ENCODE data around the gene HMCN2.
"Not testable (repeated sequence)": the region's sequence is repeated elsewhere in the genome, so short reads cannot be mapped to it uniquely, and the experiment has no call there.

Gene HMCN2

DNA sequence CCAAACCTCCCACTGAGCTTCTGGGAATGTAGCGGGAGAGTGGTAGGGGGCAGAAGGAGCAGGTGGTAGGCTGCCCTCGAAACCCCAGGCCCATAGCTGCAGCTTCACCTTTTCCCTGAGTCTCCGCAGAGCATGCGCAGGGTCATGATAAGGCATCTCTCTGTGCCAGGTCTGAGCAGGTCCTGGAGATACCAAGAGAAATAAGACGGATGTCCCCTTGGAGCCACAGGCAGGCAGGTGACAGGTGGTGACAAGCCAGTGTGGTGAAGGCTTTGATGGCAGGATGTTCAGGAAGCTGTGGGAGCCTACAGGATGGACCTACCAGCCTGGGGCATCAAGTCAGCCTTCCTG is 68.1 kb downstream of the HMCN2 start:
- no peak for DNase-seq

DNA sequence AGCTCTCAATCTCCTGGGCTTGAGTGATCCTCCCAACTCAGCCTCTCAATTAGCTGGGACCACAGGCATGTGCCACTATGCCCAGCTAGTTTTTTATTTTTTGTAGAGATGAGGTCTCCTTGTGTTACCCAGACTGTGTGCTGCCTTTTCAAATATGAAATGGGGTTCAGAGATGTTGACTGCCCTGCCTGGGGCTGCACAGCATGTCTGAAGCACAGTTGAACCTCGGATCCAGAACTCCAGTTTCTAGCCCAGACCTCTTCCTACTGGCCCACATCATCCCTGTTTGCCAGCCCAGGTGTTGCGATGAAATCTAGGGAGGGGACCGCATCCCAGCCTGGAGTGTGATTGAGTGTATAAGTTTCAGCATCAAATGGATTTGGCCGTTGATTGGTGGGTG is 69.4 kb downstream of the HMCN2 start:
- DNase-seq: no peak

DNA sequence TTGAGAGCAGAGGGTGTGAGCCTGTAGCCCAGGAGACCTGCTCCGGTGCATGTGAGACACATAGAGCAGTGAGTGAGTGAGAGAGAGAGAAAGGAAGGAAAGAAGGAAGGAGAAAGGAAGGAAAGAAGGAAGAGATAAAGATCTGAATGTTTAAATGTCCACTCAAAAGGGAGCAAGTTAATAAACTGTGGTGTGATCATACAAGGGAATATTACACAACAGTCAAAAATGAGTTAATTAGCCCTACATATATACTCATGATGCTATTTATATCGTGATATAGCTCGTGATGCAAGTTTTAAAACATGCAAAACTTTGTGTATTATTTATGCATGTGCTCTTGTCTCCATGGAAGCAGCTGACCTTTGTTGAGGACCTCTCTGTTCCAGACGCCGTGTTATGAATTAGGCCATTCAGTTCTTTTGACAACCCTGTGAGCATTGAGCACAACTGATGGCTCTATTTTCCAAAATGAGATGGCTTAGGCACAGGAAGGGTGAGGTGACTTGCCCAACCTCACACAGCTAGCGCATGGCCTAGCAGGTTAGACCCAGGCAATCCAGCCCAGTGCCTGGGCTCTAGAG is 70.6 kb downstream of the HMCN2 start:
- no peak for DNase-seq

DNA sequence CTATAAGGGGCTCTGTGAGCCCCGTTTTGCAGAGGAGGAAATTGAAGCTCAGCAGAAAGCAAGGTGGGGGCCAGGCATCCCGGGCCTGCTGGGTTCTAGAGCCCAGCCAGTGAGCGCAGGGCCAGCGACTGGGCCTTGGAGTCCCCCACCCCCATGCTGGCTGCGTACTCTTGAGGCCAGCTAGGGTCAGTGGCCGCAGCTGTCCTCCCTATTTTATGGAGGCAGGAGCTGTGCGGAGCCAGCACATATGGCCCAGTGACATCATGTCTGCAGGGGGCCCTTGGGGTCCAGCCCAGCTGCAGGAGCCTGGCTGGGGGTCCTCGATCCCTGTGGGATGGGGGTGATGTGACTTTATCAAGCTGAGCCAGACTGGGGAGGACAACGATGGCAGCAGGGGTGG is 71.3 kb downstream of the HMCN2 start:
- no peak for DNase-seq

DNA sequence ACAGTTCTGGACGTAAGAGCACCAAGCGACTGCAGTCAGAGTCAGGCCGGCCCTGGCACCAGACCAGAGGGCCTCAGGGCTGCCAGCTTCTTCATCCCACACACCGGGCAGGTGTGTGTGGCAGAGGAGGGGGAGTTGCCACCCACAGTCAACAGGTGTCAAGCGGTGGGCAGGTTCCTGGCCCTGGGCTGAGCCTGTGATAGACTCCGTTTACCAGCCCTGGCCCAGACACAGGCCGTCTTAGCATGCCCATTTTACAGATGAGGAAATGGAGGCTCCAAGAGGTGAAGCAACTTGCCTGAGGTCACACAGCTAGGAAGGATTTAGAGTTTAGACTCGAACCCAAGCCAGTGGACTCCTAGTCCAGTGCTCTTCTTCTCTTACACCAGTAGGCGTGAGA is 71.8 kb downstream of the HMCN2 start:
- DNase-seq: no peak

DNA sequence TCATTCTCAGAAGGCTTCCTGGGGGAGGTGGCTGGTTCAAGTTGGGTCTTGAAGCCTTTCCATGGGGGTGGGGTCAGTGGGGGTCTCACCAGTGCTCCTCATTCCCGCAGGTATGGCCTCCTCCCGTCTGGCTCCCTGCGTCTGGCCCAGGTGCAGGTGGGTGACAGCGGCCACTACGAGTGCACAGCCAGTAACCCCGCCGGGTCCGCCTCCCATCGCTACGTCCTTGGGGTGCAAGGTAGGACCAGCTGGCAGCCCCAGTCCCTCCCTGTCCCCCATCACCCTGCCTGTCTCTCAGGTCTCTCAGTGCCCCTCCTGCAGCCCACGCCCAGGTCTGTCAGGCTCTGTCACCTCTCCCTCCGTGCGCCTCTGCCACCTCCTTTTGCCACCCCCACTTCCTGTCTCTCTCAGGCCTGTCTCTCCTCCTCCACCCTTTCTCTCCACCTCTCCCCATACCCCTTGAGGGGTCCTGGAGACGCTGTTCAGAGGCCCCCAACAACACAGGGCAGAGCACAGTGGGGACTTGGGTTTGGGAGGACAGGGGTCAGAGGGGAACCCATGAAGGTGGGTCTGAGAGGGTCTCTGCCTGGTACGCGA is 72.3 kb downstream of the HMCN2 start:
- no peak for DNase-seq

DNA sequence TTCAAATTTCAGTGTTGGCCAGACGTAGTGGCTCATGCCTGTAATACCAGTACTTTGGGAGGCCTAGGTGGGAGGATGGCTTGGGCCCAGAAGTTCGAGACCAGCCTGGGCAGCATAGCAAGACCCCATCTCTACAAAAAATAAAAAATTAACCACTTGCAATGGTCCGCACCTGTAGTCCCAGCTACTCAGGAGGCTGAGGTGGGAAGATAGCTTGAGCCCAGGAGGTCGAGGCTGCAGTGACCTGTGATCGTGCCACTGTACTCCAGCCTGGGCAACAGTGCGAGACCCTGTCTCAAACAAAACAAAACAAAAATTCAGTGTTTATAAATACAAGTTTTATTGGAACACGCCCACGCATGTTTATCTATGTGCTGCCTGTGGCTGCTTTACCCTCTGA is 73.3 kb downstream of the HMCN2 start:
- not testable (repeated sequence) for DNase-seq

DNA sequence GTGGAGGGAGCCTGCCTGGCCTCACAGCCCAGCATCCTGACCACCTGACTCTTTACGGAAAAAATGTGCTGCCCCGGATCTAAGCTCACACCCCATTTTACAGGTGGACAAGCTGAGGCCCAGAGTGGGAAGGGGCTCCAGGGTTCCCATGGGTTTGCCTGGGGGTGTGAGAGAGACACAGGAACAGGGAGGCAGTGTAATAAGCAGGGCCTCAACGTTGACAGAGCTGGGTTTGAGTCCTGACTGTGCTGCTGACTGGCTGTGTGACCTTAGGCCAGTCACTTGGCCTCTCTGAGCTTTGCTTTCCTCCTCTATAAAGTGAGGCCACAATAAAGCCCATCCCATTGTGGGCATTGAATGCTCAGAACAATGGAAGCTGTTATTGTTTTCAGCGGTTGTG is 73.7 kb downstream of the HMCN2 start:
- no peak for DNase-seq

DNA sequence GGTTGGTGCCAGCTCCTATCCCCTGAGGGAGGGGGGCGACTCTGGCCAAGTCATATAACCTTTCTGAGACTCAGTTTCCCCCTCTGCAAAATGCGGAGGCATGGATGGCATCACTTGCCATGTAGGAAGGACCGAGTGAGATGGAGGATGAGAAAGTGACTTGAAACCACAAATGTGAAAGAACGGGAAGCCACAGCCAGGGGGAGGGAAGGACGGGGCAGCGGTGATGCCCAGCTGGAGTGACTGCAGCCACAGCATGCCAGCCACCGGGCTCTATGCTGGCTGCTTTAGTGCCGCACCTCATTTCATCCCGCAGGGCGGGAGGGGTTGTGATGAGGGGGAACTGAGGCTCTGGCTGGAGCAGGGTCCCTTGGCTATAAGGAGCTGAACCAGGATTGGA is 74.5 kb downstream of the HMCN2 start:
- no peak for DNase-seq

DNA sequence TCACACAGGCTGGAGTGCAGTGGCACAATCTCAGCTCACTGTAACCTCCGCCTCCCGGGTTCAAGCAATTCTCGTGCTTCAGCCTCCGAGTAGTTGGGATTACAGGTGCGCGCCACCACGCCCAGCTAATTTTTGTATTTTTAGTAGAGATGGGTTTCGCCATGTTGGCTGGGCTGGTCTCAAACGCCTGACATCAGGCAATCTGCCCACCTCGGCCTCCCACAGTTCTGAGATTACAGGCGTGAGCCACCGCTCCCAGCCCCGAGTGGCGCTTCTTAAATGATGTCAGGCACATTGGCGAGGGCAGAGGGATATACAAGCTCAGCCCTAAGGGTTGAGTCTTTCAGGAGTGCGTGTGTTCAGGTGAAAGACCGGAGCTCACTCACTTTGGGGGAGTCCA is 75.0 kb downstream of the HMCN2 start:
- DNase-seq: not testable (repeated sequence)

DNA sequence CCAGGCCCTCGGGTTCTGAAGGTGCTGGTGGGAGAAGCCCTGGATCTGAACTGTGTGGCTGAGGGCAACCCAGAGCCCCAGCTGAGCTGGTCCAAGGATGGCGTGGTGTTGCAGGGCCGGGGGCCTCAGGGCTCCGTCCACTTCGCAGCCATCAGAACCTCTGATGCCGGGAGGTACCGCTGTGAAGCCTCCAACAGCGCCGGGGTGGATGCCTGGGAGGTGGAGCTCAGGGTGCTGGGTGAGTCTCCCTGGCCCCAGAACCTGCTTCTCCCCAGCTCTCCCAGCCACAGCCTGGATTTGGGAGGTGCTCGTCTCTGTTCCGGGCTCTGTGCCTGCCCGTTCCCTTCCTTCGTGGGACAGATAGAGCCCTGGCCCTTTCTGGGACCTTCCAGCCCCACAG is 75.6 kb downstream of the HMCN2 start:
- no peak for DNase-seq

DNA sequence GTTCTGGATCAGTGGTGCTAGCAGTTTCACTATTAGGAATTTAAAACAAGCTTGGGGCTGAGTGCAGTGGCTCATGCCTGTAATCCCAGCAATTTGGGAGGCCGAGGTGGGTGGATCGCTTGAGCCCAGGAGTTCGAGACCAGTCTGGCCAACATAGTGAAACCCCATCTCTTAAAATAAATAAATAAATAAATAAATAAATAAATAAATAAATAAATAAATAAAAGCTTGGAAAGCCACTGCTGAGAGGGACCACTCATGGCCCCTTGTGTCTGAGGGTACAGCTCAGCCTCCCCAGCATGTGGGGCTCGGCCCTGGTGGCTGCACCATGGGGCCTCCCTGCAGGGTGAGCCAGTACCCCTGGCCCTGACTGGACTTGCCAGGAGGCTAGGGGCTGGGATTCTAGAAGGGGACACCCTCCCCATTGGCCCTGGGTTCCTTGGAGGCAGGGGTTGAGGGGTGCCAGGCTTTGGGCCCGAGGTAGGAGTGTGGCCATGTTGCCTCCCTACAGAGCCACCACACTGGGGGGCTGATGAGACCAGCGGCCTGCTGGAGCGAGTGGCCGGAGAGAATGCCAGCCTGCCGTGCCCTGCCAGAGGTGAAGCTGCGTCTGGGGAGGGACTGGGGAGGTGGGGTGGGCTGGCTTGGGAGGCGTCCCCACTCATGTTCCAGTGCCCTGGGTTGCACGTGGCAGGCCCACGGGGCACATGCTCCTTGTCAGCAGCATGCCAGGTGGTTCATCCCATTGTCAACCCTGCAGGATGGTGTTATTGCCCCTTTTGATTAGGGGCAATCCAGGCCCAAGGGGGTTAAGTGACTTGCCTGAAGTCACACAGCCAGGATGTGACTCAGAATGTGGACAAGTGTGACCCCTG is 76.5 kb downstream of the HMCN2 start:
- no peak for DNase-seq

DNA sequence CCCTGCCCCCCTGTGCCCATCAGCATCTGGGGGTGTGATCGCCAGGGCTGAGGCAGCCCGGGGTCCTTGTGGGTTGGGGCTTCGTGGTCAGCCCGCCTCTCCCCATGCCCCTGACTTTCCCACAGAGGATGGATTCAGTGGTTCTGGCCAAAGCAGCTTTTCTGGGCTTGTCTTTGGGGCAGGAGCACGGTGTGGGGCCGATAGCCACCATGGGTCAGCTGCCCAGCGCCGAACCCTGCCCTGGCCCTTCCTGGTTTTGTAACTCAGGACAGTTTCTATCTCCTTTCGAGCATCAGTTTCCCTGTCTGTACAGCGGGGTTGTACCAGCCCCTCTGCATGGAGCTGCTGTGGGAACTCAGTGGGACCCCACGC is 77.1 kb downstream of the HMCN2 start:
- no peak for DNase-seq

DNA sequence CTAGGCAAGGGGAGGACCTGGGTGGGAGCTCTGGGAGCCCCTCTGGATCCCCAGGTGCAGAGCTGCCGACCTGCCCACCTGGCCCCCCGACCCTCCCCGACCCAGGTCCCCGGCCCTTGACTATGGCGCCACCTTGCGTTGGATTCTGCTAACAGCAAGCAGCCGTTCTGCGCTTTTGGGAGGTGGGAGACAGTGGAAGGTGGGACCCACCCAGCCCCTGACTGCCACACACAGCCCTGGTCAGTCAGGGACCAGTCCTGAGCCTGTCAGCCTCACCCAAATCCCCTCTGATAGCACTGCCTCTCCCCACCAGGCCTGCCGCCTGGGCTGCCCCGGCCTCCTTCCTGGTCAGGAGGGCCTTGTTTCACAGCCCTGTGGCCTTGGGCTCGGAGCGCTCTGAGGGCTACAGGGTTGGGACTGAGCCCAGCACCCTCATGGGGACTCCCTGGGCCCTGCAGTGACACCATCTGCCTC is 77.9 kb downstream of the HMCN2 start:
- DNase-seq: no peak

DNA sequence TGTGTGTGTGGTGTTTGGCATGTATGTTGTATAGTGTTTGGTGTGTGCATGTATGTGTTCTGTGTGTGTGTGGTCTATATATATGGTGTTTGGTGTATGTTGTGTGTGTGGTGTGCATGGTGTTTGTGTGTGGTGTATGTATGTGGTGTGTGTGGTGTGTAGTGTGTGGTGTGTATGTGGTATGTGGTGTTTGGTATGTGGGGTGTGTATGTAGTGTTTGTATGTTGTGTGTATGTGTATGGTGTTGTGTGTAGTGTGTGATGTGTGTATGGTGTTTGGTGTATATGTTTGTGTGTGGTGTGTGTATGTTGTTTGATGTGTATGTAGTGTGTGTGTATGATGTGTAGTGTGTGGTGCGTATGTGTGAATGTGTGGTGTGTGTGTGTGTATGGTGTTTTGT is 78.8 kb downstream of the HMCN2 start:
- no peak for DNase-seq

DNA sequence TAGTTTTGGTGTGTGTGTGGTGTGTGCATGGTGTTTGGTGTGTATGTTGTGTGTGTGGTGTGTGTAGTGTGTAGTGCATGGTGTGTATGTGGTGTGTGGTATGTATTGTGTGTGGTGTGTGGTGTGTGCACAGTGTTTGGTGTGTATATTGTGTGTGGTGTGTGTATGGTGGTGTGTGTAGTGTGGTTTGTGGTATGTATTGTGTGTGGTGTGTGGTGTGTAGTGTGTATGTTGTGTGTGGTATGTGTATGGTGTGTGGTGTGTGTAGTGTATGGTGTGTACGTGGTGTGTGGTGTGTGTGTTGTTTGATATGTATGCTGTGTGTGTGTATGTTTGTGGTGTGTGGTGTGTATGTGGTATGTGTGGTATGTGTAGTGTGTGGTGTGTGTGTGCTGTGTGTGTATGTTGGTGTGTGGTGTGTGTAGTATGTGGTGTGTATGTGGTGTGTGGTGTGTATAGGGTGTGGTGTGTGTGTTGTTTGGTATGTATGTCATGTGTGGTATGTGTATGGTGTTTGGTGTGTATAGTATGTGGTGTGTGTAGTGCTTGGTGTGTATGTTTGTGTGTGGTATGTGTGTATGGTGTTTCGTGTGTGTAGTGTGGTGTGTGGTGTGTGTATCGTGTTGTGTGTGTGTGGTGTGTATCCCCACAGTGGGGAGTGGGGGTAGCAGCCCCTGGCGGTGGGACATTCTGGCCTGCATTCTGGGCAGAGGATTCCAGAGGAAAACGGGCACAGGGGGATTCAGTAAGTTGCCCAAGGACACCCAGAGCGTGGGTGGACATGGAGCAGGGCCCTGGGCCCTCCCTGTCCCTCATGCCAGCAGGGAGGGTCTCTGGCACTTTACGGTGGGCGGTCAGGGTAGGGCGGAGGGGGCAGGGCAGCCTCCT is 79.7 kb downstream of the HMCN2 start:
- DNase-seq: no peak

DNA sequence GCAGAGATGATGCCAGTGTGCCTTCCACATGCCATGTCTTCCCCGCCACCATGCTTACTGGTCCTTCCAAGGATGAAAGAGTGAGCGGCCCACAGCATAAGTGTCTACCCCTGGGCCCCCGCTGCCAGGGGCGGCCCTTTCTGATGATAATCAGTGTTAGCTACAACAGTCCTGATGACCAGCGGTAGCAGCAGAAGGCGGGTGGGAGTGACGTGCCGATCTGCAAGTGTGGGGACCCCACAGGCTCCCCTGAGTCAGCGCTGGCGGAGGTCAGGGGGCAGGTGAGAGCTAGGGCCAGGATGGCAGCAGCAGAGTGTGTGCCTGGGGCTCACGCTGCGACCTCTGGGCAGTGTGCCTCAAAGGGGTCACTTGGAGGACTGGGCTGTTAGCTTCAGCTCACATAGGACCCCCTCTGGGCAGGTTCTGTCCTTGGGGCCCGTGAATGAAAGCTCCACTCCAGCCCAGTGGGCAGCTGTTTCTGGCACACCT is 80.4 kb downstream of the HMCN2 start:
- no peak for DNase-seq

DNA sequence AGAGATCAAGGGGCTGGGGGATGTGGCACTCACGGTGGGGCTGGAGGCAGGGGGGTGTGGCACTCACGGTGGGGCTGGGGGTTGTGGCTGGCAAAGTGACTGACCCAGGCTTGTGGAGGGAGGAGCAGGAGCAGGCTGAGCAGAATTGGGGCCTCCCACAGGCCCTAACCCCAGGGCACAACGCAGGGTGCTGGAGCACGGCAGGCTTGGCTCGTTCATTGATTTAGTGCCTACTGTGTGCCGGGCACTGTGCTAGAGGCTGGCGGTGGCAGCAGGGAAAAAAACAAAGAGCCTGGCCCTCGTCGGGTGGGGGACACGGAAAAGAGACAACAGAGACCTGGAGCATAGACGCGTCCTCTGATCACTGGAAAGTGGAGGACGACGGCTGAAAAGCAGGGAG is 80.9 kb downstream of the HMCN2 start:
- DNase-seq: no peak

DNA sequence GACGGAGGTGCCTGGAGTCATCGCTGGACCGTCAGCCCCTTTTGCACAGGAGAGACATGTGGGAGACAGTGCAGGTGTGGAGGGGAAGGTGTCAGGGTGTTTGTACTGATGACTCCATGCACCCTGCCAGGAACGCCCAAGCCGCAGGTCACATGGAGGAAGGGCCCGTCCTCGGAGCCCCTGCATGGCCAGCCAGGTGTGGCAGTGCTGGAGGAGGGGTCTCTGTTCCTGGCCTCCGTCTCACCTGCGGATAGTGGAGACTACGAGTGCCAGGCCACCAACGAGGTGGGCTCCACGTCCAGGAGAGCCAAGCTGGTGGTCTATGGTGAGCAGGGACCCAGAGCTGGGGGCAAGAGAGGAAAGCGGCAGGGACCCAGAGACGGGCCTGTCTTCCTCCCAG is 81.5 kb downstream of the HMCN2 start:
- no peak for DNase-seq

DNA sequence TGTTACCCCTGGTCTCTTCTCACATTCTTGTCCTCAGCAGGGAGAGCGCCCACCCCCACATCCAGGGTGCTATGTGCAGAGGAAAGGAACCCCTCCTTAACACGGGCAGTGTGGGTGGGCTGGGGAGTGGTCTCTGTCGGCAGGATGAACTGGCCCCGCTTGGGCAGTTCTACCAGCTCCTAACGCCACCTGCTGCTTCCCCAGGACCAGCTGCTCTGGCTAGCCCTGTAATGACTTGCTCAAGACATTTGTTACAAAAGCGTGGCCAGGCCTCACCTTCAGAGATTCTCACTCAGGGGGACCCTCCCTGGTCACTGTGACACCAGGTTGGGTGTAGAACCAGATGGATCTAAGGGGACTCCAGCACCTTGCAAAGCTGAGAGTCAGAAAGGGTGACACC is 82.4 kb downstream of the HMCN2 start:
- DNase-seq: no peak

DNA sequence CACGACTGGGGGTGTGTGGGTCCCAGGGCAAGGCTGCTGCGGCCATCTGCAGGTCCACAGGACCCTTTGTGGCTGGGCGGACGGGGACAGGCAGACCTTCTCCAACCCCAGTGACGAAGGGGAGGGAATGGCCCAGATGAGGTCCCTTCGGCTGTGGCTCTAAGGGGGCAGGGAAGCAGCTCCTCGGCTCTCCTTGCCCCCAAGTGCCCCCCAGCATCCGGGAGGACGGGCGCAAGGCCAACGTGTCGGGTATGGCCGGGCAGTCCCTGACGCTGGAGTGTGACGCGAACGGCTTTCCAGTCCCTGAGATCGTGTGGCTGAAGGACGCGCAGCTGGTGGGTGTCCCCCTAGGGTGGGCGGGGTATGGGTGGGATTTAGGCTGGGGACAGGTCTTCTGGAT is 82.8 kb downstream of the HMCN2 start:
- DNase-seq: no peak

DNA sequence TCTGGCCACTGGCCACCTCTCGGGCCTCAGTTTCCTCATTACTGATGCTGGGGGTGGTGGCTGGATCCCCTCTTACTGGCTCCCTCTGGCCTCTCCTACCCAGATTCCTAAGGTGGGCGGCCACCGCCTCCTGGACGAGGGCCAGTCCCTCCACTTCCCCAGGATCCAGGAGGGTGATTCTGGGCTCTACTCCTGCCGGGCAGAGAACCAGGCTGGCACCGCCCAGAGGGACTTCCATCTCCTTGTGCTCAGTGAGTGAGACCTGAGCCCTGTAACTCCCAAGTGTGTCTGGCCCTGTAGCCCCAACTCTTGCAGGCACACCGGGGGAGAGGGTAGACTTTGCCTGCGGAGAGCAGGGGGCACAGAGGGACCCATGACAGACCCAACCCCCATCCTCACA is 83.3 kb downstream of the HMCN2 start:
- DNase-seq: no peak

DNA sequence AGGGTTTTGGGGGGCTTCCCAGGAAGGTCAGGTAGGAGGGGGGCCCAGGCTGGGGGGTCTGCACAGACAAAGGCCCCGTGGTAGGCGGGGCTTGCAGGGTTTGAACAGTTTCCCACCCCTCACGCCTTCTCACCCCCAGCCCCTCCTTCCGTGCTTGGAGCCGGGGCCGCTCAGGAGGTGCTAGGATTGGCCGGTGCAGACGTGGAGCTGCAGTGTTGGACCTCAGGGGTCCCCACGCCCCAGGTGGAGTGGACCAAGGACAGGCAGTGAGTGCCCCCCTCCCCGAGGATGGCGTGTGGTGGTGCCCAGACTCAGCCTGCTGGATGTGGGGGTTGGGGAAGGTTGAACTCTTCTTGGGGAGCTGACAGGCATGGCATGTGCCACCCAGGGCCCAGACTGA is 83.8 kb downstream of the HMCN2 start:
- no peak for DNase-seq

Data from DMS 273 treated with DMSO at 0.1 percent for 48 hours (cell line).